Panc1 (cell line): Measurements from ENCODE around the gene CACUL1.

Experiments used
- TCF7L2 ChIP-seq: IDR thresholded peaks from 2 replicates; pipeline ENCODE4 v1.6.1; 2011; ENCODE audit warnings: mild to moderate bottlenecking, low read depth, low read length, inconsistent platforms
- TF ChIP-seq, protein P1 (sequence below): fragments of 450-650 bp; IDR thresholded peaks from 2 replicates; pipeline ENCODE4 v1.5.1; 2017; ENCODE audit warnings: mild to moderate bottlenecking

DNA sequence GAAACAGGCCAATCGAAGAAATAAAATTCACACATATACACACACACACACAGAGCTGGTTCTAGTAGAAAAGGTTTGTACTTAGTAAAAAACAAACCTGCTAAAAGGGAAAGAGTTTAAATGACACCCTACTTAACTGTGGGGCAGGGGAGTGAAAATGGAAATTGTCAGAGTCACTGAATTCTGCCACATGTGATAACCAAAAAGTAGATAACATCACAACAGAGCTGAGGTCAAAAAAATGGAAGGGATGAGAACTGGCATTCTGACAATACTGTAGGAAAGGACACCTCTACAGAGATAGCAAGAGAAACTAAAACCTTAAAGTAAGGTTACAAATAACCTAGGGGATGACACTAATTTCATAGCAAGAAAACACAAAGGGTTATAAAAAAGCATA, 74.6 kb downstream of the CACUL1 start:
- TF ChIP-seq, protein P1, sequence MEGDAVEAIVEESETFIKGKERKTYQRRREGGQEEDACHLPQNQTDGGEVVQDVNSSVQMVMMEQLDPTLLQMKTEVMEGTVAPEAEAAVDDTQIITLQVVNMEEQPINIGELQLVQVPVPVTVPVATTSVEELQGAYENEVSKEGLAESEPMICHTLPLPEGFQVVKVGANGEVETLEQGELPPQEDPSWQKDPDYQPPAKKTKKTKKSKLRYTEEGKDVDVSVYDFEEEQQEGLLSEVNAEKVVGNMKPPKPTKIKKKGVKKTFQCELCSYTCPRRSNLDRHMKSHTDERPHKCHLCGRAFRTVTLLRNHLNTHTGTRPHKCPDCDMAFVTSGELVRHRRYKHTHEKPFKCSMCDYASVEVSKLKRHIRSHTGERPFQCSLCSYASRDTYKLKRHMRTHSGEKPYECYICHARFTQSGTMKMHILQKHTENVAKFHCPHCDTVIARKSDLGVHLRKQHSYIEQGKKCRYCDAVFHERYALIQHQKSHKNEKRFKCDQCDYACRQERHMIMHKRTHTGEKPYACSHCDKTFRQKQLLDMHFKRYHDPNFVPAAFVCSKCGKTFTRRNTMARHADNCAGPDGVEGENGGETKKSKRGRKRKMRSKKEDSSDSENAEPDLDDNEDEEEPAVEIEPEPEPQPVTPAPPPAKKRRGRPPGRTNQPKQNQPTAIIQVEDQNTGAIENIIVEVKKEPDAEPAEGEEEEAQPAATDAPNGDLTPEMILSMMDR, result no peak
- TF ChIP-seq TCF7L2, result no peak
